ENCODE results near the gene INHBE.
"Not testable (repeated sequence)": the region's sequence is repeated elsewhere in the genome, so short reads cannot be mapped to it uniquely, and the experiment has no call there.

Gene INHBE

DNA sequence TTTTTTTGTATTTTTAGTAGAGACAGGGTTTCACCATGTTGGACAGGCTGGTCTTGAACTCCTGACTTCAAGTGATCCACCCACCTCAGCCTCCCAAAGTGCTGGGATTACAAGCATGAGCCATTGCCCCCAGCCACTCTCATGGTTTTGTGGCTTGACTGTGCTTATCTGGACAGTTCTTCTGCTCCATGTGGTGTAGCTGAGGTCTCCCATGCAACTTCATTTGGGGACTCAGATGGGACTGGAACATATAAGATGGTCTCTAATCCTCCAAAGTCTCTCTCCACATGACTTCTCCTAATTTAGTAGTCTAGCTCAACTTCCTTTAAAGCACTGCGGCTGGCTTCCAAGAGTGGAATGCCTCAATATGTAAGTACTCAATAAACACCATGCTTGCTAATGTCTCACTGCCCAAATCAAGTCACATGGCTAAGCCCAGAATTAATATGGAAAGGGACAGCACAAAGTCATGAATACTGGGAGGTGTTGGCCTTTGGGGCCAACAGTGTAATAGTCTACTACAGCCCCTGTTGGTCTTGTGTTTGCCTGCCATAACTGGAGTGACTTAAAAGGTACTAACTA lies 13.2 kb upstream of the INHBE start:
- DNase-seq: no peak

DNA sequence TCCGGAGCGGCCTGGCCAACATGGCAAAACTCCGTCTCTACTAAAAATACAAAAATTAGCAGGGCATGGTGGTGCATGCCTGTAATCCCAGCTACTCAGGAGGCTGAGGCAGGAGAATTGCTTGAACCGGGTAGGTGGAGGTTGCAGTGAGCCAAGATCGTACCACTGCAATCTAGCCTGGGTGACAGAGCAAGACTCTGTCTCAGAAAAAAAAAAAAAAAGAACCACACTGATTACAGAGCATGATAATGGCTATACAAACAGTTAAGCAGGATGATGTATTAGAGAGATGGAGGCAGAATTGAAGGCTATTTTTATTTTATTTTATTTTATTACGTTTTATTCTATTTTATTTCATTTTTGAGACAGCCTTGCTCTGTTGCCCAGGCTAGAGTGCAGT lies 10.8 kb upstream of the INHBE start:
- not testable (repeated sequence) for DNase-seq

DNA sequence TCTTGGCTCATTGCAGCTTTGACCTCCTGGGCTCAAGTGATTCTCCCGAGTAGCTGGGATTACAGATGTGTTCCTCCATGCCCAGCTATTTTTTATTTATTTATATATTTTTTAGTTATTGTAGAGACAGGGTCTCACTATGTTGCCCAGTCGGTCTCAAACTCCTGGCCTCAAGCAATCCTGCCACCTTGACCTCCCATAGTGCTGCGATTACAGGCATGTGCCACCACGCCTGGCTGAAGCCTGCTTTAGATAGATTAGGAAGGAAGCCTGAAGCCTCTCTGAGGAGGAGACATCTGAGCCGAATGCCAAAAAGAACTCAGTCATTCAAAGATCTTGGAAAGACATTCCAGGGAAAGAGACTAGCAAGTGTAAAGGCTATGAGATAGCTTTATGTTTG lies 10.4 kb upstream of the INHBE start:
- no peak for DNase-seq

DNA sequence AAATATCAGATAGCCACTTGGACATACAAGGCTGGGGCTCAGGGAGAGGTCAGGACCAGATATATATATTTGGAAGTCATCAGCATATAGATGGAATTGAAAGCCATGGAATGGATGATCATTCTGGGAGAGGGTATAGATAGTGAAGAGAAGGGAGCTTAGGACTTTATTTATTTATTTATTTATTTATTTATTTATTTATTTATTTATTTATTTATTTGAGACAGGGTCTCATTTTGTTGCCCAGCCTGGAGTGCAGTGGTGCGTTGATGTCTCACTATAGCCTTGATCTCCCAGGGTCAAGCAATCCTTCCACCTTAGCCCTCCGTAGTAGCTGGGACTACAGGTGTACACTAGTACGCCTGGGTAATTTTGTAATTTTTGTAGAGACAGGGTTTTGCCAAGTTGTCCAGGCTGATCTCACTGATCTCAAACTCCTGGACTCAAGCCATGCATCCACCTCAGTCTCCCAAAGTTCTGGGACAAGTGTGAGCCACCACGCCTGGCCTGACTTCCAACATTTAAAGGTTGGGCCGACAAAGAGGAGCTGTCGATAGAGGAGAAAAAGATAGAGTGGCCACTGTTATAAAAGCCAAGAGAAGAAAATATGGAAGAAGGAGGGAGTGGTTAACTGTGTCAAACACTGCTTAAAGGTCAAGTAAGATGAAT lies 8.7 kb upstream of the INHBE start:
- no peak for DNase-seq

DNA sequence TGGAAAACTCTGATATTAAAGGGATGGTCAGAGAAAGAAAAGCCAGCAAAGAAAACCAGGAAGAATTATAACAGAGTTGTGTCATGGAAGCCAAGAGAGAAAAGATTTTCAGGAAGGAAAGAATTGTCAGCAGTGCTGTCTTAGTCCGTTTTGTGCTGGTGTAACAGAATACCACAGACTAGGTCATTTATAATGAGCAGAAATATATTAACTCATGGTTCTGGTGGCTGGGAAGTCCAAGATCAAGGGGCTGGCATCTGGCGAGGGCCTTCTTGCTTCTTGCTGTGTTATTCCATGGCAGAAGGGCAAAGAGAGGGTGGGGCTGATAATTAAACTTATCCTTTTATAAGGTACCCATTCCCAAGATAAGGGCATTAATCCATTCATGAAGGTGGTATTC lies 6.4 kb upstream of the INHBE start:
- no peak for DNase-seq

DNA sequence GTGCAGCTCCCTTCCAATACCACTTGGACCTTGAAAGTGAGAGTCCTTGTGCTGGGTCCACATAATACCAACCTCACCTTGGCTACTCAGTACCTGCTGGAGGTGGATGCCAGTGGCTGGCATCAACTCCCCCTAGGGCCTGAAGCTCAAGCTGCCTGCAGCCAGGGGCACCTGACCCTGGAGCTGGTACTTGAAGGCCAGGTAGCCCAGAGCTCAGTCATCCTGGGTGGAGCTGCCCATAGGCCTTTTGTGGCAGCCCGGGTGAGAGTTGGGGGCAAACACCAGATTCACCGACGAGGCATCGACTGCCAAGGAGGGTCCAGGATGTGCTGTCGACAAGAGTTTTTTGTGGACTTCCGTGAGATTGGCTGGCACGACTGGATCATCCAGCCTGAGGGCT lies 5.7 kb upstream of the INHBE start:
- DNase-seq: no peak

DNA sequence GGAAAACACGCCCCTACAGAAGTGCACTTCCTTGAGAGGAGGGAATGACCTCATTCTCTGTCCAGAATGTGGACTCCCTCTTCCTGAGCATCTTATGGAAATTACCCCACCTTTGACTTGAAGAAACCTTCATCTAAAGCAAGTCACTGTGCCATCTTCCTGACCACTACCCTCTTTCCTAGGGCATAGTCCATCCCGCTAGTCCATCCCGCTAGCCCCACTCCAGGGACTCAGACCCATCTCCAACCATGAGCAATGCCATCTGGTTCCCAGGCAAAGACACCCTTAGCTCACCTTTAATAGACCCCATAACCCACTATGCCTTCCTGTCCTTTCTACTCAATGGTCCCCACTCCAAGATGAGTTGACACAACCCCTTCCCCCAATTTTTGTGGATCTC lies 5.0 kb upstream of the INHBE start:
- no peak for DNase-seq

DNA sequence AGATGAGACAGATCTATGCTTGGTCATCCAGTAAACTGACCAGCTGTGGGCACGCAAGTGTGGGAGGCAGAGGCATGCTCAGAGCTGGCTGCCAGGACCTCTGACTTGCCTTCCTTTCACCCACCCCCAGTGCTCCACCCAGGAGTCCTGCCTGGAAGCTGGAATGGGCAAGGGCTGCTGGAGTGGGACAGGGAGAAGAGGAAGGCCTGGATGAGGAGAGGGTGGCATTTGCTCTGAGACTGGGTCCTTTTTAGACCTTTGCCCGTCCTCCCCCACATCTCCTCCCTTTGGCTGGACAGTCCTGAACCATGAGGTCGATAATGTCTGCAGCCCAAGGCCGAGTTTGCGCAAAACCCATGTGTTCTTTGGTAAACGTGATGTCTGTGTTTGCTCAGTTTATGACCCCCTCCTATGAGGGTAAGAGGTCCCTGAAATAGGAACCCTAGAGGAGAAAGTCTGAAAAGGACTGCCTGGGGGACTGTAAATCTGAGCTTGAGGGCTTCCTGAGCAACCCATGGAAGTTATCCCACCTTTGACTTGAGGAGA lies 3.8 kb upstream of the INHBE start:
- DNase-seq: no peak

DNA sequence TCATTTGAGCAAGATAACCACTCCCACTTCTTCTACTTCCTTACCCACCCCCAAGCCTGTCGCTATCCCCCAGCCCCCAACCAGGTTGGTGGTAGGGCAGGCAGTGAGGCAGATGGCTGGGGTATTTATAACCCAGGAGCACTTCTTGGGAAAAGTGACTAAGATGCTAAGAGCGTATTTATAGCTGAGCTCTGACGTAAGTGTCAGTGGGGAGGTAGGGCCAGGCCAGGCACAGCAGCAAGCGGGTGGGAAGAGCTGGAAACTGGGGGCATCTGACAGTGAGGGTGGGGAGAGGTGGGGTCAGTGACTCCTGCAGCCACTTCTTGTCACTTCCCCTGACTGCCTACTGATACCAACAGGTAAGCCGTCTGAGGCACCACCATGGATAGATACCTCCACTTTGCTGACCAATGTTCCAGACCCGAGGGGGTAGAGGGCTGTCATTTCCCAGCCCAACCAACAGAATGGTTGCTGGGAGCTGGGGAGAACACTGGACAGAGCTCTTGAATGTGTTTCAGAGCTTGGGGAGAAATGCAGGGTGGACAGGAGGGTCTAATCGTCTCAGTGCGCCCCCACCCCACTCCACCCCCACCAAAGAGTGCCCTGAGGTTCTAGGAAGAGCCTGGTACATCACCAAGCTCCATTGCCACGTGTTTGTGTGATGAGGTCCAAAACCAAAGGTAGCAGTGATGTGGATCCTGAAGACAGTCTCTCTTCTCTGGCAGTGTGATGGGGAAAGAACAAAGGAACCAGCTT lies 2.7 kb upstream of the INHBE start:
- DNase-seq: peak; percentile 46

DNA sequence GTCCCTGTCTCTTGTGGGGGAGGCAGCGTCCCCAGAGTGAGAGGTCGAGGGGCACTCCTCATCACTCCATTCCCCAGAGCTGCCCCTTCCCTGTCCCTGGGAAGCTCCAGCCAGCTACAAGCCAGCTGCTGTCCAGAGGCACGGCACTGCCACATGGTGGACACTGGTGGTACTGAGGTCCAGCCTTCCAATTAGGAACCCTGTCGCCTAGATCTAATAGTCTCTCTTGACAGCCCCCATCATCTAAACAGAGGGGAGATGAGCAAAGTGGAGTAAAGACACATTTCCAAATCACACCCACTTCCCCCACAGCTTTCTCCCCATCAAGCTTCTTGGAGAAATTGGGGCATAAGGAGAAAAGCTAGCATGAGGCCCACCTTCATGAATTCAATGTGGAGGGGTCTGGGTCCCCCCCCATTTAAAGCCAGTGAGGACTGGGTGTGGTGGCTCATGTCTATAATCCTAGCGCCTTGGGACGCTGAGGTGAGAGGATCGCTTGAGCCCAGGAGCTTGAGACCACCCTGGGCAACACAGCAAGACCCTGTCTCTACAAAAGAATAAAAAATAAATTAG lies 2.1 kb upstream of the INHBE start:
- DNase-seq: peak; percentile 81

DNA sequence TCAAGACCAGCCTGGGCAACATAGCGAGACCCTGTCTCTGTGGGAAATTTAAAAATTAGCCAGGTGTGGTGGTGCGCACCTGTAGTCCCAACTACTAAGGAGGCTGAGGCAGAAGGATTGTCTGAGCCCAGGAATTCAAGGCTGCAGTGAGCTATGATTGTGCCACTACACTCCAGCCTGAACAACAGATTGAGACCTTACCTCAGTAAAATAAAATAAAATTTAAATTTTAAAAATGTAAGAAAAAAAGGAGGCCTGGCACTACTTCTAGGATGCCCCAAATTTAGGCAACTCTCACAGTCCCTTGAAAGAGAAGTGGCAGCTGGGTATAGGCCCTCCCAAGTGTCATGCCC lies 918 bp upstream of the INHBE start:
- DNase-seq: peak; percentile 2

DNA sequence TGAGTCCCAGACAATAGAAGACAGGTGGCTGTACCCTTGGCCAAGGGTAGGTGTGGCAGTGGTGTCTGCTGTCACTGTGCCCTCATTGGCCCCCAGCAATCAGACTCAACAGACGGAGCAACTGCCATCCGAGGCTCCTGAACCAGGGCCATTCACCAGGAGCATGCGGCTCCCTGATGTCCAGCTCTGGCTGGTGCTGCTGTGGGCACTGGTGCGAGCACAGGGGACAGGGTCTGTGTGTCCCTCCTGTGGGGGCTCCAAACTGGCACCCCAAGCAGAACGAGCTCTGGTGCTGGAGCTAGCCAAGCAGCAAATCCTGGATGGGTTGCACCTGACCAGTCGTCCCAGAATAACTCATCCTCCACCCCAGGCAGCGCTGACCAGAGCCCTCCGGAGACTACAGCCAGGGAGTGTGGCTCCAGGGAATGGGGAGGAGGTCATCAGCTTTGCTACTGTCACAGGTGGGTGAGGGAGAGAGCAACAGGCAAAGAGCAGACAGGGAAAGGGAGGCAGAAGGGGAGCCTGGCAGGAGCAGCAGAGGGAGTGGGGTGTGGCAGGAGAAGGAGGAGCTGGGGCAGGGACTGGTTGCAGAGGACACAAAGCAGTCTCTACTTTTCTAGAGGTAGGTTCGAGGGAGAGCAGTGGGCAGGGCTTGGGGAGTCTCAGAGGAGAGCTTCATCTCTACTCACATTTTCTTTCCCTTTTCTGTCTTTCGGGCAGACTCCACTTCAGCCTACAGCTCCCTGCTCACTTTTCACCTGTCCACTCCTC lies 452 bp downstream of the INHBE start:
- peak; percentile 39 for DNase-seq

DNA sequence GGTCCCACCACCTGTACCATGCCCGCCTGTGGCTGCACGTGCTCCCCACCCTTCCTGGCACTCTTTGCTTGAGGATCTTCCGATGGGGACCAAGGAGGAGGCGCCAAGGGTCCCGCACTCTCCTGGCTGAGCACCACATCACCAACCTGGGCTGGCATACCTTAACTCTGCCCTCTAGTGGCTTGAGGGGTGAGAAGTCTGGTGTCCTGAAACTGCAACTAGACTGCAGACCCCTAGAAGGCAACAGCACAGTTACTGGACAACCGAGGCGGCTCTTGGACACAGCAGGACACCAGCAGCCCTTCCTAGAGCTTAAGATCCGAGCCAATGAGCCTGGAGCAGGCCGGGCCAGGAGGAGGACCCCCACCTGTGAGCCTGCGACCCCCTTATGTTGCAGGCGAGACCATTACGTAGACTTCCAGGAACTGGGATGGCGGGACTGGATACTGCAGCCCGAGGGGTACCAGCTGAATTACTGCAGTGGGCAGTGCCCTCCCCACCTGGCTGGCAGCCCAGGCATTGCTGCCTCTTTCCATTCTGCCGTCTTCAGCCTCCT lies 1.1 kb downstream of the INHBE start:
- peak; percentile 51 for DNase-seq

DNA sequence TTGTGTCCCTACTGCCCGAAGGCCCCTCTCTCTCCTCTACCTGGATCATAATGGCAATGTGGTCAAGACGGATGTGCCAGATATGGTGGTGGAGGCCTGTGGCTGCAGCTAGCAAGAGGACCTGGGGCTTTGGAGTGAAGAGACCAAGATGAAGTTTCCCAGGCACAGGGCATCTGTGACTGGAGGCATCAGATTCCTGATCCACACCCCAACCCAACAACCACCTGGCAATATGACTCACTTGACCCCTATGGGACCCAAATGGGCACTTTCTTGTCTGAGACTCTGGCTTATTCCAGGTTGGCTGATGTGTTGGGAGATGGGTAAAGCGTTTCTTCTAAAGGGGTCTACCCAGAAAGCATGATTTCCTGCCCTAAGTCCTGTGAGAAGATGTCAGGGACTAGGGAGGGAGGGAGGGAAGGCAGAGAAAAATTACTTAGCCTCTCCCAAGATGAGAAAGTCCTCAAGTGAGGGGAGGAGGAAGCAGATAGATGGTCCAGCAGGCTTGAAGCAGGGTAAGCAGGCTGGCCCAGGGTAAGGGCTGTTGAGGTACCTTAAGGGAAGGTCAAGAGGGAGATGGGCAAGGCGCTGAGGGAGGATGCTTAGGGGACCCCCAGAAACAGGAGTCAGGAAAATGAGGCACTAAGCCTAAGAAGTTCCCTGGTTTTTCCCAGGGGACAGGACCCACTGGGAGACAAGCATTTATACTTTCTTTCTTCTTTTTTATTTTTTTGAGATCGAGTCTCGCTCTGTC lies 1.8 kb downstream of the INHBE start:
- no peak for DNase-seq

DNA sequence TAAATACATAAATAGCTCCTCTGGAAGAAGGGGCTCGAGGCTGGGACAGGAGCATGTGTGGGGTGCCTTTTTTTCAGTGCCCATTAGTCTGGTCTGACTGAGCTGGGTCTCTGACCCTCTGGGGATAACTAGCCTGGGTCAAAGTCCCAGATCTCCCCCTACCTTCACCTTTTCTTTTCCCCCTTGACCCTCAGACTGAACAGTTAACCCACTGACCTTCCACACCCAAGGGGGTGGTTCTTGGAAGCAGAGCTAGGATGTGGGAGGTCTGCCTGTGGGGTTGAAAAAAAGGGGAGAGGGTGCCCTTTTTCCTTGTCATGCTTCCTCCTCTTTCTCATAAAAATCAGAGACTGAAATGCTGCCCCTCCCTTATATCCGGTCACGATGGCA lies 3.6 kb downstream of the INHBE start:
- DNase-seq: no peak

DNA sequence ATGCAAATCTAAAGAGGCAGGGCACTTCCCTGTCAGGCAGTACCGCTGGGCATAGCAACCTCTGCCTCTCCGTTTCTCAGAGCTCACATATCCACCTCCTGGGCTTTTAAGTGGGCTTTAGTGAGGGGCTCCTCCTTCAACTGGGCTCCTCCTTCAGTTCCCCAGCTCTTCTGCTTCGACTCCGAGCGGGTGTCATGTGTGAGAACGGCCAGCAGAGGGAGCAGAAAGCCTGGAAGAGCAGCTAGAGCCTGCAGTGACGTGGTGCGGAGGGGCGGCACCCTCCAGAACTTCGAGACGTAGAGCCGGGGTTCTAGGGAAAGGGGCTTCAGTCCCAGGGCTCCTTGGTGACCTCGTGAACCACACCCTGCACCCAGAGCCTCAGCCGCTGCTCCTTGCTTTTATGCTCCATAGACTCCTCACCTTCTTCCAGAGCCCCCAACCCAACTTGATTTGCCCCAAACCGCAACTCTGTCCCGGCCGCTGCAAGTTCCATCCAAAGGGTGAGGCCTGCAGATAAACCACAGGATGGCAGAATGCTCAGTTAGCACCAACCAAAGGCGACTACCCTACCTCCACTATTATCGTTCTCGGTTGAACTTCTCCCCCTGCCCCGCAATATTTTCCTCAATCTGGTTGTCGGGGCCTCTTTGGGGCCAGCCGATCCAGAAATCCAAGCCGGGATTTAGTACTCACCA lies 4.1 kb downstream of the INHBE start:
- DNase-seq: peak; percentile 97

DNA sequence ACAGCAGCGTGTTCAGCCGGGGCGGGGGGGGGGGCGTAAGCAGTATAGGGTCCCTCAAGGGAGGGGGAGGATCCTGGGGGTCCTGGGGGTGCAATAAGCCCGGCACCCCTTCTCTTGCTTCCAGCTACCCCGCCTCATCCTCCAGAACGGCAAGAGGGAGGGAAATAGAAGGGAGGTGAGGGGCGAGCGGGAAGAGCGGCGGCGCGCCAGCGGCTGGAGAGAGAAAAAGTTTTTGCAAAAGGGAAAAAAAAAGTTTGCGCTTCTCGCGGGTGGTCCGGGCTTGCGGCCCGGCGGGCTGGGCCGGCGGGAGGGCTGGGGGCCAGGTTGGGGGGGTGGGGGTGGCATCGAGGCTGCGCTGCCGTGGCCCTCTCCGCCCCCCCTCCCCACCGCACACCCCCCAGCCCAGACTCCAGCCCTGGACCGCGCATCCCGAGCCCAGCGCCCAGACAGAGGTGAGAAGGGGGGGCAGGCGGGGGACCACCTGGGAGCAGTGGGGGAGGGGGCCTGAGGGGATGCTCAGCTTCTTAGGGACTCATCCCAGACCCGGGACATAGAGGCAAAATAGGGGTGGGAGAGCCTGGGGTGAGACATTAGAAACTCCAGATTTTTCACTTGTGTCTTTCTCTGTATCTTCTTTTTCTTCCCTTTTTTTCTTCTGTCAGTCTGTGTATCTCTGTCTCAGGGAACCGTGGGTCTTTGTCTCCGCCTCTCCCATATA lies 4.8 kb downstream of the INHBE start, which contains the start of gene GLI1:
Gene GLI1, plus strand, starts transcription at position 36 of the 718 bp plus-strand sequence. CDS start 3,907 bp downstream, outside the sequence.
- DNase-seq: peak; percentile 89

DNA sequence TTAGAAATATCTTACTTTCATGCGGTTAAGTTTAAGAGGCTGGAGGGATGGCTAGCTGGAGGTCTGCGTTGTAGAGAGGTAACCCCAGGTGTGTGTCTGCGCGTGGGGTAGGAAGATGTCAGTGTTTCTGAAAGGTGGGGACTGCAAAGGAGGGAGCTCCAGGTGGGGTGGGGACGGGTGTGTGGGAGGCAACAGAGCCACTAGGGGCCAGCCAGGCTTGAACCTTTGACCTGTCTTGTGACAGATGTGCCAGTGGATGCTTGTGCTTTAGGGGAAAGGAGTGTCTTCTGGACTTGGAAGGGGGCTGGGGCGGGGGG lies 5.3 kb downstream of the INHBE start:
- DNase-seq: no peak

DNA sequence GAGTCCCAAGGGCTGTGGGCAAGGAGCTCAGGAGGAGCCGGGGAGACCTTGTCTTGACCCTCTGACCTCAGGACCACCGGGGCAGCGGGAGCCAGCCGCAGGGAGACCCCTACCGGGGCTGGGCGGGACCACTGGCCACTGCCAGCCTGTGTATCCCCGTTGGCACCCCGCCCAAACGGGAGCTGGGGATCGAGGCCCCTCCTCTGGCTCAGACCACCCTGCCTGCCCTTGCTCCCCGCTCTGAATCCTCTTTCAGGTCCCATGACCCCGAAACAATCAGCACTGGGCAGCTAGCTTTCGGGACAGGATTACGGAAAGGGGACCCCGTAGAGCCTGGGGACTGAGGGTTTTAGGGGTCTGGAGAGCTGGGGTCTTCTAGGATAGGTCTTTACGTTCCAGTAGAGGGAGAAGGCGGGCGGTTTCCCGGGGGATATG lies 5.8 kb downstream of the INHBE start:
- DNase-seq: peak; percentile 57

DNA sequence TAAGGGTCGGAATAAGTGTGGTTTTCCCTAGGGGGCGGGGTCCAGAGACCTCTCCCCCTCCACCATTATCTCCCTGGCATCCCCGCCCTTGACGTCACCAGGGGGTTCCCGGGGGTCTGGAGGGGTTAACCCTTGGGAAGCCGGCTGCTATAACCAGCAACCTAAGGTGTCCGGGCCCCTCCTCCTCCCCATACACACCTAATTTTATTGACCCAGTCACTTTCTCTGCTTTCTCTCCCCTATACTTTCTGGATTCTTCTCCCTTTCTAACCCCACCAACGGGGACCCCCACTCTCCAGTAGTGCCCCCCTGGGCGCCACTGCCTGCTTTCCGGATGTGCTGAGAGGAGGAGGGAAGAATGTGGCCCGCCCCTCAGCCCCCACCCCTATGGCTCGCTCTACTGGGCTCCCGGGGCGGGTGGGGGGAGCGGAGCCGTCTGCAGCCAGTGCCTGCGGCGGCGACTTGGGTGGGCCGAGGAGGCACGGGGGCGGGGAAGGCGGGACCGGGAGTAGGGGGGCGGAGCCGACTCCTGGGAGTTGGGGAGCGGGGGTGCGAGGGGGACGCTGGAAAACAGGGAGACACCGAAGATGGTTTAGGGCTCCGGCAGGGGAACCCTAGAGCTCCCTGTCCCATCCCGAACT lies 6.3 kb downstream of the INHBE start:
- peak; percentile 92 for DNase-seq

Measured in right forelimb (tissue), 1 donor.